Omental fat pad (tissue), 4 donors: ENCODE results near the gene MICAL2. TPM values are rescaled to one million over a fixed set of nuclear protein-coding genes. Genes with fewer than 3 reads are reported as not detected.

Experiments used
- ATAC-seq: fragments of 150-250 bp; one replicate; pipeline ENCODE4 v1.9.1; 2016; ENCODE audit warnings: mild to moderate bottlenecking, moderate library complexity; ENCODE audit not compliant: low FRiP score
- DNase-seq: peaks from one replicate; pipeline ENCODE4 v3.0.0-alpha.2; 2019; ENCODE audit warnings: low spot score
- CTCF ChIP-seq, 3 donors: fragments of 450-650 bp; IDR thresholded peaks; one replicate each; pipeline ENCODE4 v1.5.1; 2016 to 2017; ENCODE audit warnings: antibody characterized with exemption in 3 of 3, mild to moderate bottlenecking in 3 of 3, moderate library complexity in 2 of 3
- total RNA-seq, 4 donors: library from RNA; depleted of rRNA; stranded (reverse); fragments of >200 nt; gene quantifications; one replicate each; pipeline ENCODE4 v1.1.0, GENCODE V29; 2016

Gene MICAL2
- total RNA-seq, 4 donors from 2014 or later = 34.3 to 143 (median 57.0) TPM

- ATAC-seq = no peak
Observed at GRCh38 chr11:12239396-12239795, 129.0 kb downstream of the MICAL2 start.

GRCh38 chr11:12239804-12240371 is 129.5 kb downstream of the MICAL2 start:
- ATAC-seq = no peak
- DNase-seq = no peak
- no peak for TF ChIP-seq CTCF (IDR thresholded peaks at IDR 0.05)

More at GRCh38 chr11:12239396-12239795, 129.0 kb downstream of the MICAL2 start:
- DNase-seq = no peak
- no peak for TF ChIP-seq CTCF (IDR thresholded peaks at IDR 0.05)

GRCh38 chr11:12240677-12241076 is 130.3 kb downstream of the MICAL2 start:
- no peak for TF ChIP-seq CTCF (IDR thresholded peaks at IDR 0.05)
- ATAC-seq = no peak
- DNase-seq = no peak

GRCh38 chr11:12241401-12241800 is 131.0 kb downstream of the MICAL2 start:
- ATAC-seq = no peak
- TF ChIP-seq CTCF (IDR thresholded peaks at IDR 0.05) = no peak
- DNase-seq = no peak

GRCh38 chr11:12241971-12242672 is 131.7 kb downstream of the MICAL2 start:
- TF ChIP-seq CTCF (IDR thresholded peaks at IDR 0.05) = no peak
- DNase-seq = no peak
- no peak for ATAC-seq

GRCh38 chr11:12242966-12243365 is 132.6 kb downstream of the MICAL2 start:
- DNase-seq = no peak
- TF ChIP-seq CTCF (IDR thresholded peaks at IDR 0.05) = no peak
- no peak for ATAC-seq

- ATAC-seq (no peak), DNase-seq (no peak)
- TF ChIP-seq CTCF (IDR thresholded peaks at IDR 0.05) = no peak
Observed at GRCh38 chr11:12243486-12243885, 133.1 kb downstream of the MICAL2 start.
